DMS114 treated with DMSO at 0.1 percent for 48 hours (cell line): ENCODE data around the gene RASSF4.
A peak's percentile ranks its signal among the peaks of the same experiment; 100 is the strongest.

Source experiments
- DNase-seq: peaks from one replicate; lab custom pipeline; 2025; ENCODE audit not compliant: unreplicated experiment; lab: John Stamatoyannopoulos, UW

The RASSF4 gene, protein sequence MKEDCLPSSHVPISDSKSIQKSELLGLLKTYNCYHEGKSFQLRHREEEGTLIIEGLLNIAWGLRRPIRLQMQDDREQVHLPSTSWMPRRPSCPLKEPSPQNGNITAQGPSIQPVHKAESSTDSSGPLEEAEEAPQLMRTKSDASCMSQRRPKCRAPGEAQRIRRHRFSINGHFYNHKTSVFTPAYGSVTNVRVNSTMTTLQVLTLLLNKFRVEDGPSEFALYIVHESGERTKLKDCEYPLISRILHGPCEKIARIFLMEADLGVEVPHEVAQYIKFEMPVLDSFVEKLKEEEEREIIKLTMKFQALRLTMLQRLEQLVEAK

DNA sequence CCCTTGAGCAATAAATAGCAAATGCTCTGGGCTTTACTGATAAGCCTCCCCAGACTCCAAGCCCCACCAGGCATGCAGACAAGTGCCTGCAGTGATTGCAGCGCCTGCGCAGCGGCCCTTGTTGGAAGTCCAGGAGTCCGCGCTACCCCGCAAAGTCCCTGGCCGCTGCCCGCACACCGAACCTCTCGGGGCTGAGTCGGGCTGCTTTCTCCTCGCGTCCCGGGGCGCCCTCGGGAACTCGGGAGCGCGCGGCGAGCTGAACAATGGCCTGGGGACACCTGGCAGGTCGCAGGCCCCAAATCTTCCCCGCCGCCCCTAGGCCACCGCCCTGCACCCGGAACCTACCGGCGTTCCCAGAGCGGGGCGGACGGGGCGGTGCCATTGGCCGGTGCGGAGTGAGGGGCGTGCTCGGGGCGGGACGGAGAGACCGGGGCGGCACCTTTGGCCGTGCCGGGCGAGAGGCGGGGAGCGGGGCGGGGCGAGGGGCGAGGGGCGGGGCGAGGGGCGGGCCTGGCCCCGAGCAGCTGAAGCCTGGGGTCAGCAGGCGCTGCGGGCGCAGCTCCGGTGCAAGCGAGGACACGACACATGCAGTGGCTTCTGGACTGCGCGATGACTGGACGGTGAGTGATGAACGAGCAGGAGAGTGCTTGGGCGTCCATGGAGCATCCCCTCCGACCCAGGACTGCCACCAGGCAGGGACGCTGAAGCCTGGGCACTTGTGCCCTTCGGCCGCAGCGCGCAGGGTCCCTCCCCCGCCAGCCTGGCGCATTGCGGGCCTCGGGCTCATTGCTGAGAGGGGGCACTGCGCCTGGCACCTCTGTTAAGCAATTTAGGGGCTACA, at the start of gene RASSF4:
RASSF4 (plus strand) TSS at position 556 of the 841 bp plus-strand sequence. CDS start 10,401 bp downstream, outside the sequence.
- peak; percentile 72 for DNase-seq

DNA sequence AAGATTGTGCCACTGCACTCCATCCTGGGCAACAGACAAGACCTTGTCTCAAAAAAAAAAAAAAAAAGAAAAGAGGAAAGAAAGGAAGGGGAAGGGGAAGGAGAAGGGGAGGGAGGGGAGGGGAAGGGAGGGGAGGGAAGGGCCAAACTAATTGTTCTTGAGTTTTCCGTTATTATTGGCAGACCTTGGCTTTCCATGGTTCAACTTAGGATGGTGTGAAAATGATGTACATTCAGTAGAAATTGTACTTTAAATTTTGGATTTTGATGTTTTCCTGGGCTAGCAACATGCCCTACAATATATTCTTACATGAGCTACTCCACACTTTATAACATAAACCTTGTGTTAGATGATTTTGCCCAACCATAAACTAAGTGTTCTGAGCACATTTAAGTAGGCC, 49.7 kb upstream of the RASSF4 start:
- DNase-seq, result no peak

DNA sequence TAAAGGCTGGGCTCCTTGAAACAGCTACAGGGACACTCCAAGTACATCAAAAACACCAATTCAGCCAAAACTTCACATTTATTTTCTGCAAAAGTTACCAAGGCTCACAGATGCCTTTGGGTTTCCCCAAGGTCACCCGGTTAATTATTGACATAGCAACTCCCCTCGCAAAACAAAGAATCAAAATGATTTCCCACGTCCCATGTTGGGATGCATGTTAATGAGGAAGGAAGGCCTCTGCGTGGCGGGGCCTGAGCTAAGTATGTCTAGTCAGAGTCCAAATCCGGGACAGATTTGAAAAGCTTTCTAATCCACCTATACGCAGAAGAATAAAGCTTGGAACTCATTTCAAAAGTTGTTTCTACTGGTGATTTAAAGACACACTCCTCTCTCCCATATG, 49.0 kb upstream of the RASSF4 start:
- no peak for DNase-seq

DNA sequence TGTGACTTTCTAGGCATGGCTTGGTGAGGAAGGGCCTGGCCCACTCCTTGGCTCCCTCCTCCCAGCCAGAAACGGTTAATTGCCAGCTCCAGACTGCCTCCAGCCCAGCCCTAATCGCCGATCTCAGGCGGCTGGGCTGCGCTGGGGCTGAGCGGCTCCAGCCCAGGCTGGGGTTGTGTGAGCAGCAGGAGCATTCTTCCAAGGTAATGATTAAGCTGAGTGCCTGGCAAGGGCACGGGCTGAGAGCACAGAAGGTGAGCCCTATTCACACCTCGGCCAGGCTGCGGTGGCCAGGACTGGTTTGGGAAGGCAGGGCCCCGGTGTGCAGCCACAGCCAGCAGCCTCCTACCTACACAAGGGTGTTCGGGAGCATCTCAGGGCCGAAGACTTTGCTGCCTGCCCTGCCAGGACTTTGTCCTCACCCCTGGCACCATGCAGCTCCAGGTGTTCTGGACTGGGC, 48.5 kb upstream of the RASSF4 start, which contains the start of gene TMEM72:
TMEM72 (plus strand) TSS at position 257 of the 460 bp plus-strand sequence; CDS start at position 433, 176 bp downstream.
- DNase-seq, result no peak

DNA sequence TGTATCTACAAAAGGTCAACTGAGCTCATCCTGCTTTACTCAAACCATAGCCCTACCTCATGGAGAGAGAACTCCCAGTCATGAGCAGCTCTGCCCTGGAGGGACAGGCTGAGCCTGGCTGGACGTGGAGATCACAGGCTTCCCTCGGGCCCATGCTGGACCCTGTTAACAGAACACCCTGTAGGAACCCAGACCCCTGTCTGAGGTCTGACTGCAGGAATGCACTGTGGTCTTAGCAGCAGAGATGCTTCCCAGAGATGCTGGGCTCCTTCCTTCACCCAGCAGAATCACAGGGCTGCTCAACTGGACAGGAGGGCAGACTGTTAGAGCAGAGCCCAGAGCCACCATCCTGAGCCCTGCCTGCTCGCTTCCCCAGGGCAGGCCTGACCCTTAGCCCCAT, 47.7 kb upstream of the RASSF4 start:
- DNase-seq, result no peak

- DNase-seq, result no peak
These were observed 46.1 kb upstream of the RASSF4 start for GRCh38 chr10:44913350-44914081.

DNA sequence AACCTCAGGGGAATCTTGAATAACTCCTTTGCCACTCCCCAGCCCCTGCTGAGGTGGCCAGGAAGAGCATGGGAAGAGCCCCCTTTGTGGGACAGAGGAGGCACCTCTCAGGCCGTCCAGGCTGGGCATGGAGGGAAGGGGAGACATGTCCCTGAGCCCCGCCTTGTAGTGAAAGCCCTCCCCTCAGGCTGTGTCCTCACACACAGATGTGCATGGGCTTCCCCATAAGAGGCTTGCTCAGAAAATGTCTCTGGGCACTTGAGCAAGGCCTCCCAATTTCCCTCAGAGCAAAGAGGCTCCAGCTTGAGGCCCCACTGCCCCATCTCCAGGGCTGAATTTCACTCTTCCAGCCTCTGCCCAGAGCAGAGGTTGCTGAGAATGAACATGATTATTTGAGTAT, 44.7 kb upstream of the RASSF4 start:
- no peak for DNase-seq

DNA sequence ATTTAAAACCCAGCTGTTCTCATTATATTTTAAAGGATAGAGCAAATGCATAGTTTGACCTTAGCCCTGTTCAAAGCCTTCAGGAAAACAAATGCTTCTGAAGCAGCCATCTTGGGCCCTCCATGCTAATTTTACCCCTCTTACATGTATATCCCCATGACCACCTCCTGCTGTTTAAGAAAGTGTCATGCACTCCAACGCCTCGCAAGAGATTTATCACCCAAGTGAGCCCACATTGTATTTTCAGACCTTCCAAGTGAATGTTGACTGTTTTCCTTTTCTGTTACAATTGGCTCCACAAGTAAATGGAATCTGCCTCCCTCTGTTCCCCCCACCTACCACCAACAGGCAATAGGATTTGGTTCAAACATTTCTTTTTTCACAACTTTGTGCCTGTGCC, 43.2 kb upstream of the RASSF4 start:
- DNase-seq, result no peak

DNA sequence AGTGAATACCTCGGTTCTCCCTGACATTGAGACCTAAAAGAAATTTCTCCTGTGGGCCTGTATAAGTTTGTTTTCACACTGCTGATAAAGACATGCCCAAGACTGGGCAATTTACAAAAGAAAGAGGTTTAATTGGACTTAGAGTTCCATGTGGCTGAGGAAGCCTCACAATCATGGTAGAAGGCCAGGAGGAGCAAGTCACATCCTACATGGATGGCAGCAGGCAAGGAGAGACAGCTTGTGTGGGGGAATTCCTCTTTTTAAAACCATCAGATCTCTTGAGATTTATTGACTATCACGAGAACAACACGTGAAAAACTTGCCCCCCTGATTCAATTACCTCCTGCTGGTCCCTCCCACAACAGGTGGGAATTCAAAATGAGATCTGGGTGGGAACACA, 41.8 kb upstream of the RASSF4 start:
- no peak for DNase-seq

DNA sequence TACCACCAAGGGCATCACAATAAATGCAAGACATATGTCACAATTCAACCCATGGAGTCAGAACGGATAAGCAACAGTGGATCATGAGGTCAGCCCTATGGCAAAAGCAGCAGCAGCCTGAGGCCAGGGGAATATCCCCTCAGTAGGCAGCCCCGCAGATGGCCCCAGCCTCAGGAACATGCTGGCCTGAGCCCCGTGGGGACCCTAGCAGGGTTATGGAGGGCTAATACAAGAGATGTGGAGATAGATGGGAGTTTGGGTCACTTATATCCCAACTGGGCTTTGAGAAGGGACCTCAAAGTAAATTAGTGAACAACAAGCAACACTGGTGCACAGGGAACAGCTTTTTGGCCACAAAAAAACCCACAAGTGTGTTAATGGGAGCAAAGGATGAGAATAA, 39.4 kb upstream of the RASSF4 start:
- no peak for DNase-seq

DNA sequence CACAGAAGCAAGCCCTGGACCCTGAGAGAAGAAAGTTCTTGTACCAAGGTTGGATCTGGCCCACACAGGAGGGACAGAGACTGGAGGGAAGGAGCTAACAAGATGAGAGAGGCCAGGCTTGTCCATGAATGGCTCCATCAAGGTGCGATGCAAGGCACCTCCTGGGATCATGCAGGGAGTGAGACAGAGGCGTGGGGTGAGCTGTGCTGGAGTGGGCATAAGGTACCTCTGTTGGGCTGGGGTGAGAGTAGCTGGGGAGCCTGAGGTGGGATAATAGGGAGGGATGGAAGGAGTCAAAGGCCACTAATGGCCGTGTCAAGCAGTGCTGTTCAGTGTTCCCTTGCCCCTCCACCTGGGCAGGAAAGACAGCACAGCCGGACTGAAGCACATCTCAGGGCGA, 38.5 kb upstream of the RASSF4 start:
- DNase-seq, result no peak

GRCh38 chr10:44921506-44921905, 38.1 kb upstream of the RASSF4 start:
- no peak for DNase-seq

- no peak for DNase-seq
These were observed 37.6 kb upstream of the RASSF4 start for GRCh38 chr10:44922021-44922420.

- no peak for DNase-seq
These were observed 36.6 kb upstream of the RASSF4 start for GRCh38 chr10:44922796-44923545.

GRCh38 chr10:44923611-44924010, 36.0 kb upstream of the RASSF4 start:
- DNase-seq, result no peak

DNA sequence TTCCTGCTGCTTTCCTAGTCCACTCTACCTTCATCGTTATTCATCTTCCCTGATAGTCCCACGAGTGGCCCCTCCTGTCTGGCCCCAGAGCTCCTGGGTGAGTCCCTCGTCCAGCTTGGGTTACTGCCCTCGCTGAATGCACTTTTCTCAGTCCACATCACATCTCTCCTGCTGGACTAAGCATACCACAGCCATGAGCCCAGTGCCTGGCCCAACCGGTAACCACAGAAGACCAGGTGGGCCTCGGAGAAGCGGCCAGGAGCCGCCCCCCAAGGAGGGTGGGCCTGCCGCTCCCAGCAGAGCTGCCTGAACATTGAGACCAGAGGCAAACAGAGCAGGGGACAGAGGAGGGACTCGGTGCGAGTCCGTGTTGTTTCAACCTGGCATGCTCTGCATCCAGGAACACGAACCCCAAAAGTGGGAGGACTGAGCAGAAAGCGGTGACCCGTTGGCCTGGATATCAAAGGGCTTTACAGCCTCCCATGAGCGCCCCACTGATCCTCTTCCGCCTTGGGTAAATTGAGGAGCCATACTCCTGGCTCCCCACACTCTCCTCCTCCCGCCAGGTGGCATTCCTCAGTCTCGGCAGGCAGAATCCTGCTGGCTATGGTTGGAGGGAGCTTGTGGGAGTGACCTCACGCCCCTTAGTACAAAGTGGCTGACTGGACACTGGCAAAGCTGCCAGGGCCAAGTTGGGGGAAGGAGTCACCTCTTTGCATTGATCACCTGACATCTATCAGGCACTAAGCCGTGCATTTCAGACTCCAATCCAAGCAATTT, 35.2 kb upstream of the RASSF4 start:
- no peak for DNase-seq

- no peak for DNase-seq
These were observed 34.4 kb upstream of the RASSF4 start for GRCh38 chr10:44925224-44925623.

DNA sequence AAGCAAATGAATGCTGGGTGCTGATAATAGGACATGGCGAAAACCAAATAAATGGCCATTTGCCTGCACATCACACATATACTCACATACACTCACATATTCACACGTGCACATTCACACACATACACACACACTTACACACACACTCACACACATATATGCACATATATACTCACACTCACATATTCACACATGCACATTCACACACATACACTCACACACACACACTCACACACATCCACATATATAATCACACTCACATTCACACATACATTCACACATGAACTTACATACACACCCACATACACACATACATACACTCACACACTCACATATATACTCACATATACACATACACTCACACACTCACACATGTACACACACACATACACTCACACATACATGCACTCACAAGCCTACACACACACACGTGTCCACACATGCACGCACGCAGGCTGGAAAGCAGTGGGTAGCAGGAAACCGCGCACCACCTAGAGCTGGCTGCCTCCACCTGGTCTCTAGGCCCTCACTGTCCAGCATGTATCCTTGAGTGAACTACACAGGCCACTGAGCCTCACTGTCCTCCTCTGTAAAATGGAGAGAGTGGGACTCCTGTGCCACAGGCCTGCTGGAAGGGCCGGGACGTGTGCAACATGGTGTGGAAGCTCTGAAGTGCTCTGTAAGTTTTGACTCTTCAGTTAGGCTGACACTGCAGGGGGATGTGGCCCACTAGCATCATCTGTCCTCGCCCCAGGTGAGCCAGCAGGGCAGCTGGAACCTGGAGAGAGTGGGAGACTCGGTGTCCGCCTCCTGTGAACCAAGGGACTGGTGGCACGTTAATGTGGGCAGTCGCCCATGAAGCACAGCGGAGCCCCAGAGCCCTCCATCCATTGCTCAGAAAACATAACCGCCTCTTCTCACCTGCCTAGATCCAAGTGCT, 33.5 kb upstream of the RASSF4 start:
- DNase-seq, result no peak
